NT2/D1 (cell line): ENCODE measurements around the gene PTPDC1.

Experiments
- SUZ12 ChIP-seq: IDR thresholded peaks from 2 replicates; pipeline ENCODE4 v1.6.1; 2011; ENCODE audit not compliant: insufficient read length, insufficient read depth; ENCODE audit errors: extremely low read depth
- YY1 ChIP-seq: IDR thresholded peaks from 2 replicates; pipeline ENCODE4 v1.6.1; 2011; ENCODE audit not compliant: insufficient read length, insufficient read depth
- ZNF274 ChIP-seq: IDR thresholded peaks from 2 replicates; pipeline ENCODE4 v1.6.1; 2011; ENCODE audit warnings: mild to moderate bottlenecking, low read depth, low read length

DNA sequence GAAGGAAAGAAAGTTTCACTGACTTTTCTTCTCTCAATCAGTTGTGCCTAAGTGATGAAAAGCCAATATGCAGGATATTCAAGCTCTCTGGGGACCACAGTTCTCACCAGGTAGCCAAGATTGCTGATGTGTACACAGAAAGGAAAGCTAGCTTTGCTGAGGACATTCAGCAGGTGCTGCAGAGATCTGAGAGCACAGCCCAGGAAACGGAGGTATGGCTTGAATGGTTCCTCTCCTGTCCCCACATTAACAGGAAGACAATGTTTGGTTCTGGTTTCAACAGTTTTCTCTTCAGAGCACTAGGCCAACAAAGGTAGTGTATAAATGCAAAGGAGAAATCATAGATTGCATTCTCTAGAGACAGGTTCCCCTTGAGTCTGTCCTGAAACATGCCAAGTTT, 69.6 kb downstream of the PTPDC1 start:
- TF ChIP-seq YY1 (no peak), SUZ12 (no peak), ZNF274 (no peak)
